Hepatocyte (in vitro differentiated cells): Measurements from ENCODE around the gene ERBB2. TPM values are rescaled to one million over a fixed set of nuclear protein-coding genes. Genes with fewer than 3 reads are reported as not detected.

Experiments
- DNase-seq: peaks from one replicate; pipeline ENCODE4 v3.0.0-alpha.2; 2016; ENCODE audit warnings: low spot score
- H2AFZ ChIP-seq: fragments of 200-600 bp; sonication (generic); 2 replicates; pipeline ENCODE4 v1.6.0; 2016; ENCODE audit warnings: antibody characterized with exemption, mild to moderate bottlenecking
- H3K27ac ChIP-seq: fragments of 200-600 bp; sonication (generic); 2 replicates; pipeline ENCODE4 v1.5.1; 2016; ENCODE audit warnings: mild to moderate bottlenecking
- H3K27me3 ChIP-seq: fragments of 200-600 bp; sonication (generic); 2 replicates; pipeline ENCODE4 v1.6.1; 2016
- H3K36me3 ChIP-seq: fragments of 200-600 bp; sonication (generic); replicated peaks from 2 replicates; pipeline ENCODE4 v1.5.1; 2016; ENCODE audit warnings: low read depth; ENCODE audit not compliant: insufficient read depth
- H3K4me1 ChIP-seq: fragments of 200-600 bp; sonication (generic); 2 replicates; pipeline ENCODE4 v1.5.1; 2016; ENCODE audit warnings: mild to moderate bottlenecking, moderate library complexity; ENCODE audit not compliant: insufficient read depth
- H3K4me2 ChIP-seq: fragments of 200-600 bp; sonication (generic); 2 replicates; pipeline ENCODE4 v1.6.0; 2016
- H3K4me3 ChIP-seq: fragments of 200-600 bp; sonication (generic); 2 replicates; pipeline ENCODE4 v1.5.1; 2016; ENCODE audit warnings: mild to moderate bottlenecking
- H3K79me2 ChIP-seq: fragments of 200-600 bp; sonication (generic); 2 replicates; pipeline ENCODE4 v1.6.0; 2017; ENCODE audit warnings: mild to moderate bottlenecking
- H3K9me2 ChIP-seq: fragments of 200-600 bp; sonication (generic); replicated peaks from 2 replicates; pipeline ENCODE4 v1.6.0; 2017; ENCODE audit warnings: mild to moderate bottlenecking; ENCODE audit not compliant: insufficient read depth
- H3K9me3 ChIP-seq: fragments of 200-600 bp; sonication (generic); 2 replicates; pipeline ENCODE4 v1.5.1; 2016; ENCODE audit warnings: low read depth, mild to moderate bottlenecking
- H4K20me1 ChIP-seq: fragments of 200-600 bp; sonication (generic); 2 replicates; pipeline ENCODE4 v1.6.0; 2016; ENCODE audit warnings: mild to moderate bottlenecking; ENCODE audit not compliant: insufficient read depth, poor library complexity, severe bottlenecking
- CTCF ChIP-seq: fragments of 200-600 bp; sonication (generic); IDR thresholded peaks from 2 replicates; pipeline ENCODE4 v1.5.1; 2016; ENCODE audit warnings: antibody characterized with exemption, mild to moderate bottlenecking; ENCODE audit not compliant: poor library complexity
- EZH2 ChIP-seq: fragments of 200-600 bp; sonication (generic); IDR thresholded peaks from 2 replicates; pipeline ENCODE4 v1.6.1; 2016; ENCODE audit warnings: antibody characterized with exemption, mild to moderate bottlenecking, borderline replicate concordance
- EZH2phosphoT487 ChIP-seq: fragments of 200-600 bp; sonication (generic); IDR thresholded peaks from one replicate; pipeline ENCODE4 v1.6.1; 2018; ENCODE audit warnings: antibody characterized with exemption, mild to moderate bottlenecking, low read depth, moderate library complexity; ENCODE audit not compliant: unreplicated experiment, severe bottlenecking
- WGBS: methylation state at CpG from one replicate; pipeline ENCODE4 v1.1.6; 2016; ENCODE audit warnings: low lambda C conversion rate; ENCODE audit errors: missing lambda C conversion rate; 5-methylcytosine and 5-hydroxymethylcytosine counted together
- polyA plus RNA-seq: library from polyadenylated mRNA; unstranded; fragments of >200 nt; fragmentation: Nextera tagmentation; extraction: Ambion mirVana; gene quantifications from 2 replicates; pipeline ENCODE4 v1.2.1, GENCODE V29; 2016
- total RNA-seq: library from RNA; depleted of rRNA; stranded (reverse); fragments of >200 nt; gene quantifications from 2 replicates; pipeline ENCODE4 v1.2.3, GENCODE V29; 2014

The ERBB2 gene
- total and polyA plus RNA-seq, 2 experiments from 2014 or later = 76.4 to 93.1 TPM

- Histone ChIP-seq H4K20me1 (no peaks in the 10 kb centered on the region), H3K27me3 (no peaks in the 10 kb centered on the region), H3K27ac (peak overlapping the region; percentile 91), H3K4me2 (no peak overlapping the region), H3K9me2 (no peaks in the 10 kb centered on the region), H3K4me3 (no peak overlapping the region), H3K36me3 (no peaks in the 10 kb centered on the region), H3K79me2 (no peaks in the 10 kb centered on the region), H3K4me1 (peaks cover 42% of the 10 kb centered on the region), H2AFZ (no peak overlapping the region), H3K9me3 (no peaks in the 10 kb centered on the region)
- WGBS = 79% methylated on average over 7 of the region's 7 CpGs
- DNase-seq = no peak
- no peak for TF ChIP-seq EZH2phosphoT487
- TF ChIP-seq CTCF = no peak
- no peak for TF ChIP-seq EZH2
Measured at GRCh38 chr17:39676198-39676819, 23.6 kb upstream of the ERBB2 start.

- H3K4me2 ChIP-seq = peak overlapping the region; percentile 41
- H3K9me3 ChIP-seq = no peaks in the 10 kb centered on the region
- no peak overlapping the region for H3K4me3 ChIP-seq
- H4K20me1 ChIP-seq = no peaks in the 10 kb centered on the region
- no peaks in the 10 kb centered on the region for H3K27me3 ChIP-seq
- no peaks in the 10 kb centered on the region for H3K9me2 ChIP-seq
- peaks cover 42% of the 10 kb centered on the region for H3K4me1 ChIP-seq
- H2AFZ ChIP-seq = no peak overlapping the region
- no peaks in the 10 kb centered on the region for H3K36me3 ChIP-seq
- DNase-seq = no peak
- TF ChIP-seq CTCF (no peak), EZH2phosphoT487 (no peak), EZH2 (no peak)
- 89% methylated on average over 8 of the region's 8 CpGs for WGBS
- peak overlapping the region; percentile 89 for H3K27ac ChIP-seq
- H3K79me2 ChIP-seq = no peaks in the 10 kb centered on the region
Measured at GRCh38 chr17:39677072-39677471, 22.8 kb upstream of the ERBB2 start.

- peak overlapping the region; percentile 41 for H3K4me2 ChIP-seq
- no peak overlapping the region for H2AFZ ChIP-seq
- H3K27ac ChIP-seq = peak overlapping the region; percentile 89
- no peak overlapping the region for H3K4me3 ChIP-seq
- H3K36me3 ChIP-seq = no peaks in the 10 kb centered on the region
- no peaks in the 10 kb centered on the region for H4K20me1 ChIP-seq
- 72% methylated on average over 13 of the region's 13 CpGs for WGBS
- no peaks in the 10 kb centered on the region for H3K27me3 ChIP-seq
- peaks cover 42% of the 10 kb centered on the region for H3K4me1 ChIP-seq
- H3K9me3 ChIP-seq = no peaks in the 10 kb centered on the region
- no peaks in the 10 kb centered on the region for H3K79me2 ChIP-seq
- TF ChIP-seq CTCF = no peak
- DNase-seq = no peak
- no peaks in the 10 kb centered on the region for H3K9me2 ChIP-seq
Measured at GRCh38 chr17:39677542-39678339, 22.1 kb upstream of the ERBB2 start.
